Muscle layer of colon (tissue), 2 donors: ENCODE results near the gene CPA5.

Experiments
- H3K27ac ChIP-seq: one replicate; pipeline ENCODE4 v1.7.0; 2013; ENCODE audit warnings: low read depth, mild to moderate bottlenecking, low read length, moderate library complexity
- H3K27me3 ChIP-seq, 2 donors: one replicate each; pipeline ENCODE4 v1.7.0; 2013; ENCODE audit warnings: low read length in 2 of 2, mild to moderate bottlenecking in 2 of 2; ENCODE audit not compliant: insufficient read depth in 2 of 2, control insufficient read depth in 1 of 2
- H3K36me3 ChIP-seq: one replicate; pipeline ENCODE4 v1.7.0; 2013; ENCODE audit warnings: mild to moderate bottlenecking, low read length; ENCODE audit not compliant: insufficient read depth
- H3K4me1 ChIP-seq: one replicate; pipeline ENCODE4 v1.7.0; 2013; ENCODE audit warnings: mild to moderate bottlenecking, low read length; ENCODE audit not compliant: insufficient read depth
- H3K4me3 ChIP-seq, 2 donors: one replicate each; pipeline ENCODE4 v1.7.0; 2013; ENCODE audit warnings: low read length in 2 of 2, low read depth in 1 of 2, mild to moderate bottlenecking in 1 of 2, moderate library complexity in 1 of 2
- H3K9ac ChIP-seq: one replicate; pipeline ENCODE4 v1.7.0; 2013; ENCODE audit warnings: low read length
- H3K9me3 ChIP-seq: one replicate; pipeline ENCODE4 v1.7.0; 2013; ENCODE audit warnings: mild to moderate bottlenecking, low read length
- donor health status: abdominal sarcoma.
- donor health status: Adenocarcinoma of cecum.

The CPA5 gene

GRCh38 chr7:130383187-130383980, 38.8 kb downstream of the CPA5 start:
- Histone ChIP-seq H3K4me1 (peaks cover 10% of the 10 kb centered on the region), H3K4me3 (no peak overlapping the region), H3K27ac (no peak overlapping the region), H3K27me3 (no peaks in the 10 kb centered on the region), H3K36me3 (no peaks in the 10 kb centered on the region), H3K9me3 (no peaks in the 10 kb centered on the region), H3K9ac (no peak overlapping the region)

- Histone ChIP-seq H3K27ac (no peak overlapping the region), H3K36me3 (no peaks in the 10 kb centered on the region), H3K27me3 (no peaks in the 10 kb centered on the region), H3K4me1 (peaks cover 10% of the 10 kb centered on the region), H3K9me3 (no peaks in the 10 kb centered on the region), H3K9ac (no peak overlapping the region), H3K4me3 (no peak overlapping the region)
Measured at GRCh38 chr7:130384371-130384801, 39.8 kb downstream of the CPA5 start.

- Histone ChIP-seq H3K27ac (no peak overlapping the region), H3K36me3 (no peaks in the 10 kb centered on the region)
Measured at GRCh38 chr7:130384841-130385599, 40.4 kb downstream of the CPA5 start.

GRCh38 chr7:130385600-130386066, 41.0 kb downstream of the CPA5 start:
- H3K27ac ChIP-seq: no peak overlapping the region

More at GRCh38 chr7:130384841-130385599, 40.4 kb downstream of the CPA5 start:
- no peaks in the 10 kb centered on the region for H3K9me3 ChIP-seq
- no peaks in the 10 kb centered on the region for H3K27me3 ChIP-seq
- peaks cover 7% of the 10 kb centered on the region for H3K4me1 ChIP-seq
- no peak overlapping the region for H3K9ac ChIP-seq
- no peak overlapping the region for H3K4me3 ChIP-seq

GRCh38 chr7:130386876-130387275, 42.3 kb downstream of the CPA5 start:
- Histone ChIP-seq H3K4me1 (no peaks in the 10 kb centered on the region), H3K27me3 (no peaks in the 10 kb centered on the region), H3K9me3 (no peaks in the 10 kb centered on the region), H3K27ac (no peak overlapping the region), H3K9ac (no peak overlapping the region), H3K4me3 (no peak overlapping the region), H3K36me3 (no peaks in the 10 kb centered on the region)

More at GRCh38 chr7:130385600-130386066, 41.0 kb downstream of the CPA5 start:
- H3K9ac ChIP-seq: no peak overlapping the region
- H3K27me3 ChIP-seq: no peaks in the 10 kb centered on the region
- H3K4me3 ChIP-seq: no peak overlapping the region
- no peaks in the 10 kb centered on the region for H3K36me3 ChIP-seq
- no peaks in the 10 kb centered on the region for H3K9me3 ChIP-seq
- peaks cover under 1% of the 10 kb centered on the region for H3K4me1 ChIP-seq

- Histone ChIP-seq H3K9me3 (no peaks in the 10 kb centered on the region), H3K4me1 (no peaks in the 10 kb centered on the region), H3K27me3 (no peaks in the 10 kb centered on the region), H3K9ac (no peak overlapping the region), H3K27ac (no peak overlapping the region), H3K36me3 (no peaks in the 10 kb centered on the region), H3K4me3 (no peak overlapping the region)
Measured at GRCh38 chr7:130387306-130387627, 42.7 kb downstream of the CPA5 start.

- no peaks in the 10 kb centered on the region for H3K9me3 ChIP-seq
- H3K9ac ChIP-seq: no peak overlapping the region
- H3K36me3 ChIP-seq: no peaks in the 10 kb centered on the region
- H3K27ac ChIP-seq: no peak overlapping the region
- no peak overlapping the region for H3K4me3 ChIP-seq
- no peaks in the 10 kb centered on the region for H3K27me3 ChIP-seq
- peaks cover 2% of the 10 kb centered on the region for H3K4me1 ChIP-seq
Measured at GRCh38 chr7:130387628-130388403, 43.2 kb downstream of the CPA5 start.

GRCh38 chr7:130388671-130389070, 44.1 kb downstream of the CPA5 start:
- Histone ChIP-seq H3K9me3 (no peaks in the 10 kb centered on the region), H3K4me3 (no peak overlapping the region), H3K27me3 (no peaks in the 10 kb centered on the region), H3K9ac (no peak overlapping the region), H3K36me3 (no peaks in the 10 kb centered on the region), H3K4me1 (peaks cover 6% of the 10 kb centered on the region), H3K27ac (no peak overlapping the region)

- Histone ChIP-seq H3K4me1 (peaks cover 6% of the 10 kb centered on the region), H3K9ac (no peak overlapping the region)
Measured at GRCh38 chr7:130390486-130390885, 45.9 kb downstream of the CPA5 start.

GRCh38 chr7:130393101-130393561, 48.5 kb downstream of the CPA5 start:
- no peaks in the 10 kb centered on the region for H3K27me3 ChIP-seq
- no peaks in the 10 kb centered on the region for H3K9me3 ChIP-seq
- no peak overlapping the region for H3K9ac ChIP-seq
- H3K36me3 ChIP-seq: no peaks in the 10 kb centered on the region
- no peak overlapping the region for H3K4me3 ChIP-seq
- H3K4me1 ChIP-seq: peaks cover 26% of the 10 kb centered on the region
- no peak overlapping the region for H3K27ac ChIP-seq

More at GRCh38 chr7:130390486-130390885, 45.9 kb downstream of the CPA5 start:
- Histone ChIP-seq H3K27ac (no peak overlapping the region), H3K27me3 (no peaks in the 10 kb centered on the region), H3K36me3 (no peaks in the 10 kb centered on the region), H3K9me3 (no peaks in the 10 kb centered on the region), H3K4me3 (no peak overlapping the region)

GRCh38 chr7:130393841-130394411, 49.3 kb downstream of the CPA5 start:
- no peaks in the 10 kb centered on the region for H3K36me3 ChIP-seq
- no peaks in the 10 kb centered on the region for H3K27me3 ChIP-seq
- H3K9ac ChIP-seq: no peak overlapping the region
- peaks cover 26% of the 10 kb centered on the region for H3K4me1 ChIP-seq
- H3K9me3 ChIP-seq: no peaks in the 10 kb centered on the region
- peak overlapping the region; percentile 28 for H3K27ac ChIP-seq
- no peak overlapping the region for H3K4me3 ChIP-seq
